K562 (cell line): ENCODE measurements around the gene RGL2. TPM values are rescaled to one million over a fixed set of nuclear protein-coding genes. Genes with fewer than 3 reads are reported as not detected.

Experiments
- BCOR ChIP-seq: fragments of 450-650 bp; IDR thresholded peaks from 2 replicates; pipeline ENCODE4 v1.6.1; 2016
- MTF1 ChIP-seq: fragments of 250-450 bp; sonication (Bioruptor Pico); IDR thresholded peaks from 2 replicates; pipeline ENCODE4 v1.9.0; 2021; ENCODE audit warnings: moderate library complexity, mild to moderate bottlenecking, inconsistent platforms, borderline replicate concordance
- PYGO2 ChIP-seq: fragments of 450-650 bp; IDR thresholded peaks from 2 replicates; pipeline ENCODE4 v1.6.1; 2016; ENCODE audit warnings: mild to moderate bottlenecking, missing genetic modification characterization, moderate library complexity, missing compliant biosample characterization
- SP2 ChIP-seq: IDR thresholded peaks from 2 replicates; pipeline ENCODE4 v1.6.1; 2011; ENCODE audit warnings: mild to moderate bottlenecking, low read depth, low read length, moderate library complexity; ENCODE audit not compliant: poor library complexity, severe bottlenecking; ENCODE audit errors: extremely low read depth
- SUPT5H ChIP-seq: fragments of 450-650 bp; IDR thresholded peaks from 2 replicates; pipeline ENCODE4 v1.6.1; 2016
- ZNF121 ChIP-seq: sonication (generic); formaldehyde crosslinking; conservative IDR thresholded peaks from 2 replicates; pipeline ENCODE4 v1.8.0; 2022; ENCODE audit warnings: missing genetic modification reagents
- ZNF232 ChIP-seq: sonication (generic); formaldehyde crosslinking; IDR thresholded peaks from 2 replicates; pipeline ENCODE4 v1.8.0; 2022; ENCODE audit warnings: mild to moderate bottlenecking, missing genetic modification reagents
- polyA plus RNA-seq, 8 experiments: library from polyadenylated mRNA; depleted of rRNA in 4 of 8; stranded (reverse) in 5 of 8; unstranded in 3 of 8; fragments of >200 nt; fragmentation: Nextera tagmentation in 2 of 8; fragmentation: Illumina TruSeq in 1 of 8; extraction: Ambion mirVana in 2 of 8; extraction: Trizol in 1 of 8; gene quantifications; 2 replicates each; pipeline versions ENCODE4 v1.2.1 to v1.2.3, GENCODE V29; 2011 to 2014; ENCODE audit warnings: inconsistent platforms in 1 of 8, missing spikeins in 1 of 8
- total RNA-seq, 7 experiments: library from RNA; depleted of rRNA in 6 of 7; stranded (reverse); fragments of >200 nt in 6 of 7; fragmentation: Illumina TruSeq in 2 of 7; extraction: Trizol in 2 of 7; gene quantifications; 2 replicates each; pipeline versions ENCODE4 v1.2.1 to v1.2.3, GENCODE V29; 2011 to 2021; ENCODE audit warnings: low replicate concordance in 1 of 7
- TF ChIP-seq, protein P1 (sequence below): fragments of 250-450 bp; sonication (Bioruptor Pico); IDR thresholded peaks from 2 replicates; pipeline ENCODE4 v1.5.0; 2021; ENCODE audit warnings: mild to moderate bottlenecking, moderate library complexity
- TF ChIP-seq, protein P2 (sequence below): fragments of 200-800 bp; sonication (Bioruptor generic); IDR thresholded peaks from 2 replicates; pipeline ENCODE4 v1.6.1; 2017; ENCODE audit warnings: missing genetic modification characterization, missing compliant biosample characterization
- TF ChIP-seq, protein P3 (sequence below): fragments of 450-650 bp; IDR thresholded peaks from 2 replicates; pipeline ENCODE4 v1.6.1; 2016; ENCODE audit warnings: mild to moderate bottlenecking, moderate library complexity

Gene RGL2
- total and polyA plus RNA-seq, 9 of the 15 experiments (the other 6 are each of a cell fraction or from before 2014, with no cell fraction given), result 1.8 to 57.1 (median 19.5) TPM

DNA sequence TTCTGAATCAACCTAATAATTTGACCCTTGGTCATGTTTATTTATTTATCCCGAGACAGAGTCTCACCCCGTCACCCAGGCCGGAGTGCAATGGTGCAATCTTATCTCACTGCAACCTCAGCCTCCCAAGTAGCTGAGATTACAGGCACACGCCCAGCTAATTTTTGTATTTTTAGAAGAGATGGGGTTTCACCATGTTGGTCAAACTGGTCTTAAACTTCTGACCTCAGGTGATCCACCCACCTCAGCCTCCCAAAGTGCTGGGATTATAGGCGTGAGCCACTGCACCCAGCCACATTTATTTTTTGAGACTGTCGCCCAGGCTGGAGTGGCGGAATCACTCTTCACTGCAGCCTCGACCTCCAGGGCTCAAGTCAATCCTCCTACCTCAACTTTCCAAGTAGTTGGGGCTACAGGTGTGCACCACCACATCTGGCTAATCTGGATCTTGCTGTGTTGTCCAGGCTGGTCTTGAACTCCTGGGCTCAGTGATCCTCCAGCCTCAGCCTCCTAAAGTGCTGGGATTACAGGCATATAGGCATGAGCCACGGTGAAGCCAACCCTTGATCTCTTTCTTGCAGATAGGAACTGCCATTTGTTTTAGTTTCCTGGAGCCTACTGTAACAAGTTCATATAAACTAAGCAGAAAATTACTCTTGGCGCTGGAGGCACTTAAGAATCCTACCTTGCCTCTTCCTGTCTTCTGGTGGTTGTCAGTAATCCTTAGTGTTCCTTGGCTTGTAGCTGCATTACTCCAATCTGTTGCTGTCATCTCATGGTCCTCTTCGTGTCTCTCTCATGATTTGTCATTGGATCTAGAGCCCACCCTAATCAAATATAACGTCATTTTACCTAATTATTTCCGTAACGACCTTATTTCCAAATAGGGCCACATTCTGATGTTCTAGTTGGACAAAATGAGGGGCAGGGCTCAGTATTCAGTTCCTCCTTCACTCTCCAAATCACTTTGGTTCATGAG, 24.5 kb downstream of the RGL2 start (continued):
- TF ChIP-seq PYGO2, result no peak
- peak; percentile 64 for TF ChIP-seq SUPT5H
- peak; percentile 97 for TF ChIP-seq ZNF121 (CRISPR knock-in tag)
- TF ChIP-seq, protein P1, sequence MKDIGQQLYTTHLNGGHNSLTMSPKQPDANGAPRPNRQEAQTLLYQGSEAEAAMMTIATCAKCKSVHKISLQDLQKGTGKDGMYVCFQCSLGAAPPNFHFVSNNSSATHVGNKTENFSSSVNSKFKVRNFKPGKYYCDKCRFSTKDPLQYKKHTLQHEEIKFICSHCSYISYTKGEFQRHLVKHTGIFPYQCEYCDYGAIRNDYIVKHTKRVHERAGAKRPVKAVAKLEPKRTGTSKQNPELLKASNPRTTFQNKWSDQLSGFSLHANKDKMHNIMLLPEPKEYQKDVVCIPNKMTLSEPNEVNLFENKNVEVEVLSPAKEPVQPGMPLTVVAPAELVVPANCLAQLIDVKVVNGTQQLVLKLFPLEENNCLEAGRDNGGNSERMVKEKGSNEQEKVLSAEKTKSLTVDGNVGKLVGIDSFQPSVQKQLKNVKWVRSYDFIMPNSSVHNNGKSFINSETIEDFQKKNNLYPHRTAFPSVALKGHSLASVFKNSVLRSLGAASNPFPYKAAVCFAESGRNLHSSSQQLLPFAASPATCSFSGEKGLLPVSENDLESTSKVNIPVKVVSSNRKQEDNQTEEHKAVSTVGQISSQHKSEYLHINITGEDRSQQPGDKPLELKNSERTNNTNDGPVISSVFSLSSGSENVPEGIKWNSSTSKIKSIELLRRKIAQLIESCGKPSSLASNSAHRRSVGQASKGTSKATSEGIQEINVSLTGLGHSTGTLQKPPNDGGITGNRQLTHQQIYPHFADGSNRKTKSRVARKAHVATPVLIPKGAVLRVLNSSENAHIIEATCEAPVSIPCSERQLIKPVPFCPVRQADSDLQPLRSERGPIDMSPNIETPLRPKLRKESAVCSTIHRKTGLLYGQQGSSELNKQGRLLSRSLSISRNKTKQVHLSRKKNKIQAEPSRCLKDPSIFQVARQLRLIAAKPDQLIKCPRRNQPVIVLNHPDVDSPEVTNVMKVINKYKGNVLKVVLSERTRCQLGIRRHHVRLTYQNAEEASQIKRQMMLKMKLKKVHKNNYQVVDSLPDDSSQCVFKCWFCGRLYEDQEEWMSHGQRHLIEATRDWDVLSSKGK (CRISPR knock-in tag), result no peak
- no peak for TF ChIP-seq SP2
- TF ChIP-seq, protein P2, sequence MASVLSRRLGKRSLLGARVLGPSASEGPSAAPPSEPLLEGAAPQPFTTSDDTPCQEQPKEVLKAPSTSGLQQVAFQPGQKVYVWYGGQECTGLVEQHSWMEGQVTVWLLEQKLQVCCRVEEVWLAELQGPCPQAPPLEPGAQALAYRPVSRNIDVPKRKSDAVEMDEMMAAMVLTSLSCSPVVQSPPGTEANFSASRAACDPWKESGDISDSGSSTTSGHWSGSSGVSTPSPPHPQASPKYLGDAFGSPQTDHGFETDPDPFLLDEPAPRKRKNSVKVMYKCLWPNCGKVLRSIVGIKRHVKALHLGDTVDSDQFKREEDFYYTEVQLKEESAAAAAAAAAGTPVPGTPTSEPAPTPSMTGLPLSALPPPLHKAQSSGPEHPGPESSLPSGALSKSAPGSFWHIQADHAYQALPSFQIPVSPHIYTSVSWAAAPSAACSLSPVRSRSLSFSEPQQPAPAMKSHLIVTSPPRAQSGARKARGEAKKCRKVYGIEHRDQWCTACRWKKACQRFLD (CRISPR knock-in tag), result 0 out of 2 replicates have a peak, but pooled peaks have one; percentile 25
- no peak for TF ChIP-seq MTF1 (CRISPR knock-in tag)
- TF ChIP-seq BCOR, result no peak
- TF ChIP-seq ZNF232, result no peak
- TF ChIP-seq, protein P3, sequence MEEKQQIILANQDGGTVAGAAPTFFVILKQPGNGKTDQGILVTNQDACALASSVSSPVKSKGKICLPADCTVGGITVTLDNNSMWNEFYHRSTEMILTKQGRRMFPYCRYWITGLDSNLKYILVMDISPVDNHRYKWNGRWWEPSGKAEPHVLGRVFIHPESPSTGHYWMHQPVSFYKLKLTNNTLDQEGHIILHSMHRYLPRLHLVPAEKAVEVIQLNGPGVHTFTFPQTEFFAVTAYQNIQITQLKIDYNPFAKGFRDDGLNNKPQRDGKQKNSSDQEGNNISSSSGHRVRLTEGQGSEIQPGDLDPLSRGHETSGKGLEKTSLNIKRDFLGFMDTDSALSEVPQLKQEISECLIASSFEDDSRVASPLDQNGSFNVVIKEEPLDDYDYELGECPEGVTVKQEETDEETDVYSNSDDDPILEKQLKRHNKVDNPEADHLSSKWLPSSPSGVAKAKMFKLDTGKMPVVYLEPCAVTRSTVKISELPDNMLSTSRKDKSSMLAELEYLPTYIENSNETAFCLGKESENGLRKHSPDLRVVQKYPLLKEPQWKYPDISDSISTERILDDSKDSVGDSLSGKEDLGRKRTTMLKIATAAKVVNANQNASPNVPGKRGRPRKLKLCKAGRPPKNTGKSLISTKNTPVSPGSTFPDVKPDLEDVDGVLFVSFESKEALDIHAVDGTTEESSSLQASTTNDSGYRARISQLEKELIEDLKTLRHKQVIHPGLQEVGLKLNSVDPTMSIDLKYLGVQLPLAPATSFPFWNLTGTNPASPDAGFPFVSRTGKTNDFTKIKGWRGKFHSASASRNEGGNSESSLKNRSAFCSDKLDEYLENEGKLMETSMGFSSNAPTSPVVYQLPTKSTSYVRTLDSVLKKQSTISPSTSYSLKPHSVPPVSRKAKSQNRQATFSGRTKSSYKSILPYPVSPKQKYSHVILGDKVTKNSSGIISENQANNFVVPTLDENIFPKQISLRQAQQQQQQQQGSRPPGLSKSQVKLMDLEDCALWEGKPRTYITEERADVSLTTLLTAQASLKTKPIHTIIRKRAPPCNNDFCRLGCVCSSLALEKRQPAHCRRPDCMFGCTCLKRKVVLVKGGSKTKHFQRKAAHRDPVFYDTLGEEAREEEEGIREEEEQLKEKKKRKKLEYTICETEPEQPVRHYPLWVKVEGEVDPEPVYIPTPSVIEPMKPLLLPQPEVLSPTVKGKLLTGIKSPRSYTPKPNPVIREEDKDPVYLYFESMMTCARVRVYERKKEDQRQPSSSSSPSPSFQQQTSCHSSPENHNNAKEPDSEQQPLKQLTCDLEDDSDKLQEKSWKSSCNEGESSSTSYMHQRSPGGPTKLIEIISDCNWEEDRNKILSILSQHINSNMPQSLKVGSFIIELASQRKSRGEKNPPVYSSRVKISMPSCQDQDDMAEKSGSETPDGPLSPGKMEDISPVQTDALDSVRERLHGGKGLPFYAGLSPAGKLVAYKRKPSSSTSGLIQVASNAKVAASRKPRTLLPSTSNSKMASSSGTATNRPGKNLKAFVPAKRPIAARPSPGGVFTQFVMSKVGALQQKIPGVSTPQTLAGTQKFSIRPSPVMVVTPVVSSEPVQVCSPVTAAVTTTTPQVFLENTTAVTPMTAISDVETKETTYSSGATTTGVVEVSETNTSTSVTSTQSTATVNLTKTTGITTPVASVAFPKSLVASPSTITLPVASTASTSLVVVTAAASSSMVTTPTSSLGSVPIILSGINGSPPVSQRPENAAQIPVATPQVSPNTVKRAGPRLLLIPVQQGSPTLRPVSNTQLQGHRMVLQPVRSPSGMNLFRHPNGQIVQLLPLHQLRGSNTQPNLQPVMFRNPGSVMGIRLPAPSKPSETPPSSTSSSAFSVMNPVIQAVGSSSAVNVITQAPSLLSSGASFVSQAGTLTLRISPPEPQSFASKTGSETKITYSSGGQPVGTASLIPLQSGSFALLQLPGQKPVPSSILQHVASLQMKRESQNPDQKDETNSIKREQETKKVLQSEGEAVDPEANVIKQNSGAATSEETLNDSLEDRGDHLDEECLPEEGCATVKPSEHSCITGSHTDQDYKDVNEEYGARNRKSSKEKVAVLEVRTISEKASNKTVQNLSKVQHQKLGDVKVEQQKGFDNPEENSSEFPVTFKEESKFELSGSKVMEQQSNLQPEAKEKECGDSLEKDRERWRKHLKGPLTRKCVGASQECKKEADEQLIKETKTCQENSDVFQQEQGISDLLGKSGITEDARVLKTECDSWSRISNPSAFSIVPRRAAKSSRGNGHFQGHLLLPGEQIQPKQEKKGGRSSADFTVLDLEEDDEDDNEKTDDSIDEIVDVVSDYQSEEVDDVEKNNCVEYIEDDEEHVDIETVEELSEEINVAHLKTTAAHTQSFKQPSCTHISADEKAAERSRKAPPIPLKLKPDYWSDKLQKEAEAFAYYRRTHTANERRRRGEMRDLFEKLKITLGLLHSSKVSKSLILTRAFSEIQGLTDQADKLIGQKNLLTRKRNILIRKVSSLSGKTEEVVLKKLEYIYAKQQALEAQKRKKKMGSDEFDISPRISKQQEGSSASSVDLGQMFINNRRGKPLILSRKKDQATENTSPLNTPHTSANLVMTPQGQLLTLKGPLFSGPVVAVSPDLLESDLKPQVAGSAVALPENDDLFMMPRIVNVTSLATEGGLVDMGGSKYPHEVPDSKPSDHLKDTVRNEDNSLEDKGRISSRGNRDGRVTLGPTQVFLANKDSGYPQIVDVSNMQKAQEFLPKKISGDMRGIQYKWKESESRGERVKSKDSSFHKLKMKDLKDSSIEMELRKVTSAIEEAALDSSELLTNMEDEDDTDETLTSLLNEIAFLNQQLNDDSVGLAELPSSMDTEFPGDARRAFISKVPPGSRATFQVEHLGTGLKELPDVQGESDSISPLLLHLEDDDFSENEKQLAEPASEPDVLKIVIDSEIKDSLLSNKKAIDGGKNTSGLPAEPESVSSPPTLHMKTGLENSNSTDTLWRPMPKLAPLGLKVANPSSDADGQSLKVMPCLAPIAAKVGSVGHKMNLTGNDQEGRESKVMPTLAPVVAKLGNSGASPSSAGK, result no peak
